ENCODE data around the gene PTX4. TPM values are rescaled to one million over a fixed set of nuclear protein-coding genes. Genes with fewer than 3 reads are reported as not detected.

The PTX4 gene
- total and polyA plus RNA-seq, 3 experiments from 2014 or later, result not detected

DNA sequence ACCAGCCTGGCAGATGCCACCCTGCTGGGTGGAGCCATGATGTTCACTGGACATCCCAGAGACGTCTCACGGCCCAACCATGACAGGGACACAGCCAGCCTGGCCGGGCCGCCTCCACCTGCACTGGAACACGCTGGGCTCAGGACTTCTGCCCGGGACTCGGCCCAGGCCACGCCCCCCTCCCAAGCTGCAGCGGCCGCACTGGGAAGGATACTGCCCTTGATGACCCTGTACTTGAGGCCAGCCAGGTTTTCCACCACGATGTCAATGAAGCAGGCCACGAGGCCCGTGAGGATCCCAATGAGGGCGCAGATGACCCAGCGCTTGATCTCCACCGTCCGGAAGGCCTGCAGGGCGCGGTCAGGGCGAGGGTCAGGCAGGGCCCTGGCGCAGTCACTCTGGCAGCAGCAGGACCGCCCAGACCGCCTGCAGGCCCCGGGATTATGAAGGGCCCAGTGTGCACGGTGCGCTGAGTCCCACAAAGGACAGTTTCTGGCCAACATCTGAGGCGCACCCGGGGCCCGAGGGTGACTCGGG is 28.1 kb downstream of the PTX4 start:
- no peak for DNase-seq
- no peak overlapping the region for H3K4me3 Mint-ChIP-seq
- peaks cover 0 to 59% (median 3%) of the 10 kb centered on the region in 3 donors for H3K36me3 Mint-ChIP-seq
- Histone ChIP-seq H3K27me3 (ENCODE audit: insufficient read depth, low read length, poor library complexity, severe bottlenecking) (no peaks in the 10 kb centered on the region), H3K4me1 (ENCODE audit: insufficient read depth, low read length) (no peaks in the 10 kb centered on the region), H3K9me3 (ENCODE audit: low read length) (no peaks in the 10 kb centered on the region), H3K27ac (ENCODE audit: low read depth, low read length) (no peak overlapping the region), H3K4me3 (ENCODE audit: low read length) (no peak overlapping the region), H3K36me3 (ENCODE audit: insufficient read depth, low read length) (no peaks in the 10 kb centered on the region)
- H3K27me3 Mint-ChIP-seq, result no peaks in the 10 kb centered on the region
- POLR2A ChIA-PET, result no interaction called here
- peaks cover 0 to 4% (median 0%) of the 10 kb centered on the region in 3 donors for H3K4me1 Mint-ChIP-seq
- H3K27ac Mint-ChIP-seq, result no peak overlapping the region
- H3K9me3 Mint-ChIP-seq, result no peaks in the 10 kb centered on the region
- CTCF ChIA-PET, result no interaction called here

- no peaks in the 10 kb centered on the region for H3K27me3 ChIP-seq (ENCODE audit: insufficient read depth, low read length, poor library complexity, severe bottlenecking)
- H3K27ac Mint-ChIP-seq, result no peak overlapping the region
- no peak for DNase-seq
- no peaks in the 10 kb centered on the region for H3K36me3 ChIP-seq (ENCODE audit: insufficient read depth, low read length)
- H3K9me3 Mint-ChIP-seq, result no peaks in the 10 kb centered on the region
- no peaks in the 10 kb centered on the region for H3K4me1 ChIP-seq (ENCODE audit: insufficient read depth, low read length)
- H3K4me3 Mint-ChIP-seq, result no peak overlapping the region
- H3K27ac ChIP-seq (ENCODE audit: low read depth, low read length), result no peak overlapping the region
- ChIA-PET CTCF (no interaction called here), POLR2A (no interaction called here)
- peaks cover 0 to 4% (median 0%) of the 10 kb centered on the region in 3 donors for H3K4me1 Mint-ChIP-seq
- H3K9me3 ChIP-seq (ENCODE audit: low read length), result no peaks in the 10 kb centered on the region
- no peak overlapping the region for H3K4me3 ChIP-seq (ENCODE audit: low read length)
- no peaks in the 10 kb centered on the region for H3K27me3 Mint-ChIP-seq
- peaks cover 0 to 63% (median 3%) of the 10 kb centered on the region in 3 donors for H3K36me3 Mint-ChIP-seq
Observed at GRCh38 chr16:1459967-1460366, 28.8 kb downstream of the PTX4 start.

DNA sequence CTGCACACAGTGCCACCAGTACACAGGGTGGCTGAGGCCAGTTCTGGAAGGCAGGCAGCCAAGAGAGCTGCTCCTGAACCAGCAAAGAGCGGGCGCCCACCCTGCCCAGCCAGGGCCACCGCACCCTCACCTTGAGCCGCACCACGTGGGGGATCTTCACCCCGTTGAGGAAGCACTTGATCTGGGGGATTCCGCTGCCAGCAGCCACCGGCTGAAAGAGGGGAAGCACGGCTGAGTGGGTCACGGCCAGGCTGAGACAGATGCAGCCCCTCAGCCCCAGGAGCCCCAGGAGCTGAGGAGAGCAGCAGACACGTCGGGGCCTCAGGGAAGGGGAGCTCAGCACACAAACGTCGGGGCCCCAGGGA is 29.8 kb downstream of the PTX4 start:
- H3K4me1 ChIP-seq (ENCODE audit: insufficient read depth, low read length), result no peaks in the 10 kb centered on the region
- ChIA-PET CTCF (no interaction called here), POLR2A (interaction anchor here (0.6 kb wide), 1 partner anchor 26 kb away, joined by 4 read pairs; no protein-coding TSS in a partner anchor)
- no peak overlapping the region for H3K27ac ChIP-seq (ENCODE audit: low read depth, low read length)
- H3K9me3 Mint-ChIP-seq, result no peaks in the 10 kb centered on the region
- no peaks in the 10 kb centered on the region for H3K36me3 ChIP-seq (ENCODE audit: insufficient read depth, low read length)
- peaks cover 0 to 8% (median 2%) of the 10 kb centered on the region in 3 donors for H3K4me1 Mint-ChIP-seq
- peak in 1 of 5 donors; percentile 39 for DNase-seq
- H3K9me3 ChIP-seq (ENCODE audit: low read length), result no peaks in the 10 kb centered on the region
- H3K36me3 Mint-ChIP-seq, result peaks cover 0 to 62% (median 3%) of the 10 kb centered on the region in 3 donors
- H3K27me3 Mint-ChIP-seq, result no peaks in the 10 kb centered on the region
- no peaks in the 10 kb centered on the region for H3K27me3 ChIP-seq (ENCODE audit: insufficient read depth, low read length, poor library complexity, severe bottlenecking)
- no peak overlapping the region for H3K4me3 Mint-ChIP-seq
- peak overlapping the region in 1 of 8 donors; percentile 76 for H3K27ac Mint-ChIP-seq
- H3K4me3 ChIP-seq (ENCODE audit: low read length), result no peak overlapping the region

DNA sequence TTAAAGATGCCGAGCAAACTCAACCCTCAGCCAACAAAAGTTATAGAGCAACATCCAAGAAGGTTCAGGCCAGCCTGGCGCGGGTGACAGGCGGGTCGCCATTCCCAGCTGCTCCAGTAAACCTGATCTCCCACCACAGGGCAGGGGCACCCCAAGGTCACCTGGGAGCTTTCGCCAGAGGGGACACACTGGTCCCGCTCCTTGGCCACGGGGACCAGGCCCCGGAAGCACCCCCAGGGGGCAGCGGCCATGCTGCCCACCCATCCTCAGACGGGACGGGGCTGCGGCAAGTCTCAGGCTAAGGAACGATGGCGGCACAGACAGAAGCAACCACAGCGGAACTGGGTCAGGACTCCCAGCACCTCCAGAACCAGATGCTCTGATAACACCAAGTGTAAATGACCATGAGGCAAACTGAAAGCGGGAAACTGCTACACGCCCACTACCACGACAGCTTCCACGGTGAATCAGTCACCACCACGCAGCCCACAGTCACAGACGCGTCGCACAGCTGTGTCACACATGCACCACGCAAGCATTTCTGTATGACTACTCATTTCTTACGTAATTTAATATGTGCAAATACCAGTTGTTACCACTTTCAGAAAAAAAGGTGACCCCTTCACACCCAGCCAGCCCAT is 30.3 kb downstream of the PTX4 start:
- ChIA-PET CTCF (no interaction called here), POLR2A (interaction anchor here (0.6 kb wide), 1 partner anchor 27 kb away, joined by 4 read pairs; no protein-coding TSS in a partner anchor)
- Histone ChIP-seq H3K27me3 (ENCODE audit: insufficient read depth, low read length, poor library complexity, severe bottlenecking) (no peaks in the 10 kb centered on the region), H3K36me3 (ENCODE audit: insufficient read depth, low read length) (no peaks in the 10 kb centered on the region), H3K27ac (ENCODE audit: low read depth, low read length) (no peak overlapping the region), H3K4me3 (ENCODE audit: low read length) (no peak overlapping the region), H3K9me3 (ENCODE audit: low read length) (no peaks in the 10 kb centered on the region), H3K4me1 (ENCODE audit: insufficient read depth, low read length) (no peaks in the 10 kb centered on the region)
- no peaks in the 10 kb centered on the region for H3K27me3 Mint-ChIP-seq
- H3K4me1 Mint-ChIP-seq, result peaks cover 0 to 12% (median 4%) of the 10 kb centered on the region in 3 donors
- H3K9me3 Mint-ChIP-seq, result no peaks in the 10 kb centered on the region
- DNase-seq, result no peak
- H3K27ac Mint-ChIP-seq, result peak overlapping the region in 2 of 8 donors; percentile 68 to 76
- H3K4me3 Mint-ChIP-seq, result no peak overlapping the region
- H3K36me3 Mint-ChIP-seq, result peaks cover 0 to 65% (median 3%) of the 10 kb centered on the region in 3 donors

DNA sequence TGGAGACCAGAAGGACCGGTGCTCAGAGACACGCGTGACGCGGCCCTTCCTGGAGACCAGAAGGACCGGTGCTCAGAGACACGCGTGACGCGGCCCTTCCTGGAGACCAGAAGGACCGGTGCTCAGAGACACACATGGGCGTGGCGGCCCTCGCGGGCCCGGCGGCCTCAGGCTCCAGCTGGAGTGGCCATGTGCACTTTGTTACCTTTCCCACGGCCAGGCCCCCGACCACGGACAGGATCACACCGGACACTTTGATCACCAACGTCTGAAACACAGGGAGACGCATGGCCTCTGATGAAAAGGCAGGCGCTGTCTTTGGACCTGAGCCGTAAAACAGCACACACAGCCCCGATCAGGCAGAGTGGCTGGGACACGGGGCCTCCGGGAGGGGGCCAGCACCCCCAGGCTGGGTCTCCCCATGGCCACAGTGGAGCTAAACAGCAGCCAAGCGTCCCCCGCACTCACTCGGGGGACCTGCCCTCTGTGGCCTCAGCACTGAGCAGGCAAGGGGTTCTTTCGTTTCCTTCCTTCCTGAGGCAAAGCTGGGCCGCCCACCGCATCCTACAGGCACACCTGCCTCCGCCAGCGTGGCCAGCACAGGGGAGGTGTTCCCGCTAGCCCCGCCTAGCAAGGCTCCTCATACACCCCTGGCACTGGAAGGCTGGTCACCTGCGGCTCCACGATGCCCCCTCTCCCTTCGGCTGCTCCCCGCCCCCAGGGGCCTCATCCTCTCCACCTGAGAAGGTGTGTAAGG is 31.1 kb downstream of the PTX4 start:
- Histone ChIP-seq H3K4me3 (ENCODE audit: low read length) (no peak overlapping the region), H3K9me3 (ENCODE audit: low read length) (no peaks in the 10 kb centered on the region), H3K36me3 (ENCODE audit: insufficient read depth, low read length) (no peaks in the 10 kb centered on the region), H3K4me1 (ENCODE audit: insufficient read depth, low read length) (no peaks in the 10 kb centered on the region), H3K27ac (ENCODE audit: low read depth, low read length) (no peak overlapping the region), H3K27me3 (ENCODE audit: insufficient read depth, low read length, poor library complexity, severe bottlenecking) (no peaks in the 10 kb centered on the region)
- Mint-ChIP-seq H3K27me3 (no peaks in the 10 kb centered on the region), H3K36me3 (peaks cover 0 to 67% (median 3%) of the 10 kb centered on the region in 3 donors), H3K9me3 (no peaks in the 10 kb centered on the region), H3K4me1 (peaks cover 0 to 12% (median 5%) of the 10 kb centered on the region in 3 donors), H3K27ac (no peak overlapping the region), H3K4me3 (no peak overlapping the region)
- ChIA-PET POLR2A (no interaction called here), CTCF (no interaction called here)
- DNase-seq, result no peak

GRCh38 chr16:1456951-1457350 is 31.8 kb downstream of the PTX4 start:
- no peak for DNase-seq
- H3K27ac ChIP-seq (ENCODE audit: low read depth, low read length), result no peak overlapping the region
- no peaks in the 10 kb centered on the region for H3K9me3 ChIP-seq (ENCODE audit: low read length)
- no peaks in the 10 kb centered on the region for H3K36me3 ChIP-seq (ENCODE audit: insufficient read depth, low read length)
- peaks cover 0 to 68% (median 3%) of the 10 kb centered on the region in 3 donors for H3K36me3 Mint-ChIP-seq
- POLR2A ChIA-PET, result no interaction called here
- no peak overlapping the region for H3K4me3 ChIP-seq (ENCODE audit: low read length)
- no peaks in the 10 kb centered on the region for H3K27me3 ChIP-seq (ENCODE audit: insufficient read depth, low read length, poor library complexity, severe bottlenecking)
- H3K27ac Mint-ChIP-seq, result no peak overlapping the region
- no peaks in the 10 kb centered on the region for H3K9me3 Mint-ChIP-seq
- no peak overlapping the region for H3K4me3 Mint-ChIP-seq
- peaks cover 0 to 12% (median 5%) of the 10 kb centered on the region in 3 donors for H3K4me1 Mint-ChIP-seq
- no peaks in the 10 kb centered on the region for H3K4me1 ChIP-seq (ENCODE audit: insufficient read depth, low read length)
- H3K27me3 Mint-ChIP-seq, result no peaks in the 10 kb centered on the region
- CTCF ChIA-PET, result no interaction called here

- H3K36me3 ChIP-seq (ENCODE audit: insufficient read depth, low read length), result no peaks in the 10 kb centered on the region
- no peaks in the 10 kb centered on the region for H3K27me3 ChIP-seq (ENCODE audit: insufficient read depth, low read length, poor library complexity, severe bottlenecking)
- no peaks in the 10 kb centered on the region for H3K27me3 Mint-ChIP-seq
- no peak for DNase-seq
- no peak overlapping the region for H3K4me3 ChIP-seq (ENCODE audit: low read length)
- no peaks in the 10 kb centered on the region for H3K4me1 ChIP-seq (ENCODE audit: insufficient read depth, low read length)
- peaks cover 0 to 12% (median 5%) of the 10 kb centered on the region in 3 donors for H3K4me1 Mint-ChIP-seq
- peak overlapping the region in 1 of 7 donors; percentile 27 for H3K4me3 Mint-ChIP-seq
- POLR2A ChIA-PET, result no interaction called here
- H3K27ac Mint-ChIP-seq, result no peak overlapping the region
- CTCF ChIA-PET, result no interaction called here
- H3K9me3 ChIP-seq (ENCODE audit: low read length), result no peaks in the 10 kb centered on the region
- no peaks in the 10 kb centered on the region for H3K9me3 Mint-ChIP-seq
- peaks cover 0 to 62% (median 2%) of the 10 kb centered on the region in 3 donors for H3K36me3 Mint-ChIP-seq
- no peak overlapping the region for H3K27ac ChIP-seq (ENCODE audit: low read depth, low read length)
Observed at GRCh38 chr16:1455190-1456171, 33.3 kb downstream of the PTX4 start.

Data from CD8-positive, alpha-beta memory T cell (primary cell).